AG08395 (cell line): ENCODE data around the gene MAMLD1.
A peak's percentile ranks its signal among the peaks of the same experiment; 100 is the strongest.

Source experiments
- DNase-seq: peaks from one replicate; pipeline ENCODE4 v3.0.0; 2012; ENCODE audit warnings: mixed read lengths, low spot score

Gene MAMLD1

DNA sequence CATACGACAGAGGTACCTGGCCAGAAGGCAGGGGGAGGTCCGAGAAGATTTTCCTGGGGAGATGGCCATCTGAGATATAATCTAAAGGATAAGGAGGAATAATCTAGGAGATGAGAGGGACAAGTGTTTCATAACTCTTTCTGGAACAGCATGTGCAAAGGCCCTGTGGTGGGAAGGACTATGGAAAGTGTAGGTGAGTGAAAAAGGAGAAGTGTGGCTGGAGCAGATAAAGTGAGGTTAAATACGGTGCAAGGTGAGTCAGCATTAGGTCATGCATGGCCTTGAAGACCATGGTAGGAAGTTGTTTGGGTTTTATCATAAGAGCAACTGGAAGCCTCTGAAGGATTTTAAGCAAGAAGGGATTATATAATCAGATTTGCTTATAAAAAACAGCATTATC lies 170.7 kb downstream of the MAMLD1 start:
- no peak for DNase-seq

DNA sequence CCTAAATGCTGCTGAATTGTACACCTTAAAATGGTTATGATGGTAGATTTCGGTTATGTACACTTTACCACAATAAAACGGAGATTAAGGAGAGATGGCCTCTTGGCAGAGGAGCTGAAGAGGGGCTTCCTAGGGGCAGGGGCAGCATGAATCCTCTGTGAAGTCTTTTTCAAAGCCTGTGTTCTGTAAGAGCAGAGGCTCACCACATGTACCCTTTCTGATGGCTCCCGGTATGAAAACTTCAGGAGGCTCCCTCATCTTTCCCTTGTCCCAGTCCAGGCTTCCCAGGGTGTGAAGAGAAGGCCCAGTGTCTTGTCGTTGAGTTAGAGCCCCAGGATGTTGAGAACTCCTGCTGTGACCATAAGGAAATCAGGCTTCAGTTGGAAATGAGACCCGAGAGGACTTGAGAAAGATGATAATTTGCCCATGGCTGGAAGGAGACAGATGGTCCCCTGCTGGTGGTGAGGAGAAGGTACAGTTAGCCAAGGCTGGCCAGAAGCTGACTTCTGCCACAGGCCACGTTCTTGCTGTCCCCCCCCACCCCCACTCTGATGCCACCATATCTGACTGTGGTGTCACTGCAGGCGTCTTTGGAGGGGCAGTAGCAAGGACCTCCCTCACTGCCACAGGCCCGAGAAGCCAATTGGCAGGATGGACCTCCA lies 173.5 kb downstream of the MAMLD1 start:
- DNase-seq: no peak

DNA sequence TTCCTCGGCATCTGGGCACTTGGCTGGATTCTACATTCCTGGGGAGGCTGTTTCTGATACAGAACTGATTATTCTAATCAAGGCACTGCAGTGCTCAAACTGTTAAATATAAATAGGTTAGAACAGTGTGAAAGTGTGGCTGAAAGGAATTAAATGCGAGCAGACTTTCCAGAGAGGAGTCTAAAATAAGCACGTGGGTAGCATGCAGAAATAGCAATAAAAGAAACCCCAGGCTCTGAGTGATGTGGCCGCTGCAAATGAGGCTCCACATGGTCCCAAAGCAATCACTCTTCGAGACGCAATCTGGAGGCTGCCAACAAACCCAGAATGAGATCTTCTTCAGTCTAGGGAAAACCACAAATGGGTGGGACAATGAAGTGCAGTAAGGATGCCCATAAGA lies 174.7 kb downstream of the MAMLD1 start:
- no peak for DNase-seq

DNA sequence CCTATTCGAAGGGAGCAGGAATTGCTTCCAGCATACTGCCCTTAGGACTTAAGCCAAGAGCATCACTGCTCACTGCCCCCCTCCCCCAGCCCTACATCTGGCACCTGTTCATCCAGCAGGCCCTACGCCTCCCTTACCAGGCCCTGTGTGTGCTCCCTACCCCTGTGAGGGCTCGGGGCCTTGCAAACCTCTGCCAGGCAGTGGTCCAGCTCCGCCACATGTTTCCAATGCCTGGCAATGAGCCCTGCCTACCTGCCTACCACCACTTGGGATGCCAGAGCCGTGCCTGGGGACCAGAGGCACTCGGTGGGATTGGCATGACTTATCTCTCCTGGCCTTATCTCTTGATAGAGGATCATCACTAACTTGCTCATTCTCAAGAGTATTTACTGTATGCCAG lies 177.8 kb downstream of the MAMLD1 start:
- DNase-seq: no peak

DNA sequence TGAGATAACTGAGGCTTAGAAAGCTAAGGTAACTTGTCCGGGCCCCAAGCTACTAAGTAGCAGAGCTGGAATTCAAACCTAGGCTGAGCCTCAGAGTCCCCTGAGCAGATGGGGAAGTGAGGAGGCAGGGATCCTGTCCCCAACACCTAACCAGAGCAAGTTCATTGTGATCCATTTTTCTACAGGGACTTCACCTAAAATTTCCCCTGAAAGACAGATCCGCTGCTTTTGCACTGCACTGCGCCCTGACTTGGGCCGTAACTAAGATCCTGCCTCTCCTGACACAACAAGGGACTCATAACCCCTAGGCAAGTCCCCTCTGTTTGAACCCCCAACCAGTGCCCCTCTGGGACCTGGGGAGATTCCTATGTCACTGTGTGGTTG lies 179.7 kb downstream of the MAMLD1 start:
- no peak for DNase-seq

DNA sequence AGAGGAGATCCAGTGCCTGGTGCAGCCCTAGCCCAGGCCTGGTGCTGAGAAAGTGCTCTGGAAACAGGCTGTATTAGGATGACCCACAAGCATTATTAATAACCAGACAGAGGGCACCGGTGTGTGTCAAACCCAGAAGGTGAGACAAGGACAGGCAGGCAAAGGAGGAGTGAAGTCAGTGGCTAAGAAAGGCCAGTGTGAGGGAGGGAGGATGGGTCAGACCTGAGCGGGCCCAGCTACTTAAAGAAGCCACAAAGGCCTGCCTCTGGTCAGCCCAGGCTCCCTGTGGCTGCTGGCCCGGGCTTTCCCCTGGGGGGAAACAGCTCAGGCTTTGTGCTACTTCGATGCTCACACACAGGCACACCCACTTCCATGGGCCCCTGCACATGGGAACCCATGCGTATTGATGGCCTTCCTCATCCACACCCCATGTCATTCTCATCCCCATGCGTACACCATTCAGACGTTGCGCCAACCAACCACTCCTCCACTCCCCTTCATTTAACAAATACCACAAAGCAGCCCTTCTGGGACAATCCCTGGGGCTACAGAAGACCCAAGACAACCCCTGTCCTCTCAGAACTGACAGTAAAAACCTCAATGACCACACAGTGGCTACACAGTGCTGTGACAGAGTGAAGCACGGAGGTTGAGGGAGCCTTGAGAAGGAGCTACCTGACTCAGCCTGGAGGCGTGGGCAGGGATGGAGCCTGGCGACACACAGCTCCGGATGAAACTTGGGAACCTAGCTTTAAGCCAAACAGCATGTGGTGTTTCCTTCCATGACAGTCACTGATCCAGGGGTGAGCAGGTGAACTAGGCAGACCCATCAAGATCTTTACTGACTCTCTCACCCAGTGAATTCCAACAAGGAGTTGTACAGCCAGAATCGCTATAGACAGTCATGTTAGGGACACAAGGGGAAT lies 180.4 kb downstream of the MAMLD1 start:
- no peak for DNase-seq

- DNase-seq: no peak
Measured at GRCh38 chrX:150544222-150544787, 181.2 kb downstream of the MAMLD1 start.

DNA sequence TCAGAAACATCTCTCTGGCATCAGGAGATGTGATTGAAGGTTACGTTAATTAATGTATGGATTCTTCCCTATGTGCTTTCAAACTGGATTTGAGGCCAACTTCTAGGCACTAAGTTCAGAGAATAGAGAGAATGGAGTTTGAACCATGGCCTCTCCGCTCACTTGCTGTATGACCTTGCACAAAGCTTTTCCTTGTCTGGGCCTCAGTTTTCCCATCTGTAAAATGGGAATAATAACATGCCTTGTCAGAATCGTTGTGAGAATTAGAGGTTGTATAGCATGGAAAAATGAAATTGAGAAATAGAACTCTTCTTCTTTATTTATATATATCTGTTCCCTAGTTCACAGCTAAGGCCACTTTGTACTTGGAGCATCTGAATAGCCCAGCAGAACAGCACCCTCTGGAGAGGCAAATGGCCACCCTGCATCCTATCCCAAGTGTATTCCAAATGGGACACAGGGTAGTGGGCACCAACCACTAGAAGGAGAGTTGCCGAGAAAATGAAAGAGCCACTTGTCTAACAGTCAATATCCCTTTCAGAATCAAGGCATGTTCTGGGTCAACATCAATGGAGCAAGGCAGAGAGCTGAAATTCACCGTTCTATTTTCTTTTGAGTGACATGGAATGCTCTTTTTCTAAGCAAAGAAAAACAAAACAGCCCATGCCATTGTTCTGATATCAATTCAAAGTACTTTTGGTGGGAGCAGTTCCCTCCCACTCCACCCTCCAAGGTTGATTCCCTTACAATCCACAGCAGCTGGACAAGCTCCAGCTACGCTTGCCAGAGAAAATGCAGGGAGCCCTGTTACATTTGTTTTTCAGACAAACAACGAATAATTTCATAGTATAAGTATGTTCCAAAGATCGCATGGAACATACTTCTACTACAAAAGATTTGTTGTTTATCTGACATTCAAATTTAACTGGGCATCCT lies 182.0 kb downstream of the MAMLD1 start:
- no peak for DNase-seq

DNA sequence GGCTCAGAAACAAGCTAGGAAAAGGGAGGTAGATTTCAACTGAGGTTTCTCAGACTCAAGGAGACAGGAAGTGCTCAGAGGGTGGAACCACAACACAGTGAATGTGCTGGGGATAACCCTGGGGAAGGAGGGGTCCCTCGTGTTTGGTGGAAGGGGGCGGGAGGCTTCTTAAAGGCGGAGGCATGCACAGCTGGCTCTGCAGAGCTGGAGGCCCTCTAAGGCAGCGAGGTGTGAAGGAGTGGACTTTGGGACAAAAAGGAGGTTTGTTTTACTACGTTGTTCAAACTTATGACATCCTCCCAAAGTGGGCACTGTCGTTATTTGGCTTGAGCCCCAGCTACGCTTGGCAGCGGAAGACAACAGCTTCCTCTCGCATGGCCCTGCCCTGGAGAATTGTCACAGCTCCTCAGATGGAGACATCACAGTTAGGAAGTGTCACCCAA lies 183.6 kb downstream of the MAMLD1 start:
- DNase-seq: no peak

GRCh38 chrX:150547375-150548115 lies 184.4 kb downstream of the MAMLD1 start:
- peak; percentile 59 for DNase-seq

- DNase-seq: no peak
Measured at GRCh38 chrX:150548251-150548650, 185.1 kb downstream of the MAMLD1 start.

- DNase-seq: peak; percentile 41
Measured at GRCh38 chrX:150548684-150549083, 185.6 kb downstream of the MAMLD1 start.

GRCh38 chrX:150551963-150552362 lies 188.8 kb downstream of the MAMLD1 start:
- DNase-seq: no peak

GRCh38 chrX:150558424-150558823 lies 195.3 kb downstream of the MAMLD1 start:
- DNase-seq: no peak
